OCI-LY7 (cell line): ENCODE results near the gene UBALD1.

Experiments
- EZH2phosphoT487 ChIP-seq: fragments of 200-600 bp; sonication (generic); IDR thresholded peaks from 2 replicates; pipeline ENCODE4 v1.6.1; 2018; ENCODE audit warnings: low read depth, borderline replicate concordance, mild to moderate bottlenecking, mixed run types, antibody characterized with exemption, low read length, moderate library complexity, mixed read lengths
- TF ChIP-seq, protein P1 (sequence below): fragments of 200-600 bp; sonication (generic); conservative IDR thresholded peaks from 2 replicates; pipeline ENCODE4 v1.5.1; 2014; ENCODE audit warnings: mild to moderate bottlenecking, antibody characterized with exemption, low read length, moderate library complexity, mixed read lengths

GRCh38 chr16:4614571-4615383, at the start of gene UBALD1:
- TF ChIP-seq, protein P1, sequence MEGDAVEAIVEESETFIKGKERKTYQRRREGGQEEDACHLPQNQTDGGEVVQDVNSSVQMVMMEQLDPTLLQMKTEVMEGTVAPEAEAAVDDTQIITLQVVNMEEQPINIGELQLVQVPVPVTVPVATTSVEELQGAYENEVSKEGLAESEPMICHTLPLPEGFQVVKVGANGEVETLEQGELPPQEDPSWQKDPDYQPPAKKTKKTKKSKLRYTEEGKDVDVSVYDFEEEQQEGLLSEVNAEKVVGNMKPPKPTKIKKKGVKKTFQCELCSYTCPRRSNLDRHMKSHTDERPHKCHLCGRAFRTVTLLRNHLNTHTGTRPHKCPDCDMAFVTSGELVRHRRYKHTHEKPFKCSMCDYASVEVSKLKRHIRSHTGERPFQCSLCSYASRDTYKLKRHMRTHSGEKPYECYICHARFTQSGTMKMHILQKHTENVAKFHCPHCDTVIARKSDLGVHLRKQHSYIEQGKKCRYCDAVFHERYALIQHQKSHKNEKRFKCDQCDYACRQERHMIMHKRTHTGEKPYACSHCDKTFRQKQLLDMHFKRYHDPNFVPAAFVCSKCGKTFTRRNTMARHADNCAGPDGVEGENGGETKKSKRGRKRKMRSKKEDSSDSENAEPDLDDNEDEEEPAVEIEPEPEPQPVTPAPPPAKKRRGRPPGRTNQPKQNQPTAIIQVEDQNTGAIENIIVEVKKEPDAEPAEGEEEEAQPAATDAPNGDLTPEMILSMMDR = no peak
- no peak for TF ChIP-seq EZH2phosphoT487
